Loucy (cell line): ENCODE measurements around the gene HADHA.

Experiments used
- EZH2phosphoT487 ChIP-seq: fragments of 200-600 bp; IDR thresholded peaks from 2 replicates; pipeline ENCODE4 v1.6.1; 2018; ENCODE audit warnings: antibody characterized with exemption, mild to moderate bottlenecking, moderate library complexity, borderline replicate concordance
- TF ChIP-seq, protein P1 (sequence below): fragments of 200-600 bp; sonication (generic); conservative IDR thresholded peaks from 2 replicates; pipeline ENCODE4 v1.5.1; 2014; ENCODE audit warnings: mild to moderate bottlenecking, antibody characterized with exemption, low read length

DNA sequence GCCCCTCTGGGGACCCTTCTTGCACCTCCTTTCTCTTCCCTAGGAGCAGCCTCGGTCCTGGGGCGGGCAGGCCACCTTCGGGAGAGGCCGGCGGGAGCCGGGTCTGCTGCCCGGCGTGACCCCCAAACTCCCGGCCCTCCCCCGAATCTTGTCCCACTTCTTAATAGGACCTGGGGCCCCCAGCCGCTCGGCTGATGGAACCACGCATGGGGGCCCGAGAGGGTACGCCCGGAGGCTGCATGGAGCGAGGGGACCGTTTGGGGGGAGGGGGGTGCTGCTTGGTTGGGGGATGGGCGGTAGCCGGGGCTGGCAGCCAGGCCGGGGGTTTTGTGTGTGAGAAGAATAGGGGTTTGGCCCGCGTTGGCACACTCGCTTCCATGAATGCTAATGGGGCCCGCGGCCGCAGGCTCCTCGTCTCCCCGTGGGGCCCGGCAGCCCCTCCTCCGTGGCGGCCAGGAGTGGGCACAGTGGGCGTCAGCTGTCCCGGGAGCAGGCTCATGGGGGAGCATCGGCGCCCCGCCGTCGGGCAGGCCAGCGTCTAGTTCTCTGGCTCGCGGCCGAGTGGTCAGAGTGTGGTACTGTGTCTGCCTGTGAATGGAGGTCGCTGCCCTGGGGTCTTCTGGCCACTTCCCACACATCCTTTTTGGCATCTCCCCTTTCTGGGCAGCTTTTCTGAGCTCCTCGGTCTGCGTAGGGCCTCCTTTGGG, 70.5 kb downstream of the HADHA start:
- TF ChIP-seq, protein P1, sequence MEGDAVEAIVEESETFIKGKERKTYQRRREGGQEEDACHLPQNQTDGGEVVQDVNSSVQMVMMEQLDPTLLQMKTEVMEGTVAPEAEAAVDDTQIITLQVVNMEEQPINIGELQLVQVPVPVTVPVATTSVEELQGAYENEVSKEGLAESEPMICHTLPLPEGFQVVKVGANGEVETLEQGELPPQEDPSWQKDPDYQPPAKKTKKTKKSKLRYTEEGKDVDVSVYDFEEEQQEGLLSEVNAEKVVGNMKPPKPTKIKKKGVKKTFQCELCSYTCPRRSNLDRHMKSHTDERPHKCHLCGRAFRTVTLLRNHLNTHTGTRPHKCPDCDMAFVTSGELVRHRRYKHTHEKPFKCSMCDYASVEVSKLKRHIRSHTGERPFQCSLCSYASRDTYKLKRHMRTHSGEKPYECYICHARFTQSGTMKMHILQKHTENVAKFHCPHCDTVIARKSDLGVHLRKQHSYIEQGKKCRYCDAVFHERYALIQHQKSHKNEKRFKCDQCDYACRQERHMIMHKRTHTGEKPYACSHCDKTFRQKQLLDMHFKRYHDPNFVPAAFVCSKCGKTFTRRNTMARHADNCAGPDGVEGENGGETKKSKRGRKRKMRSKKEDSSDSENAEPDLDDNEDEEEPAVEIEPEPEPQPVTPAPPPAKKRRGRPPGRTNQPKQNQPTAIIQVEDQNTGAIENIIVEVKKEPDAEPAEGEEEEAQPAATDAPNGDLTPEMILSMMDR, result no peak
- no peak for TF ChIP-seq EZH2phosphoT487
